B cell (primary cell): ENCODE data around the gene AP2B1. TPM values are rescaled to one million over a fixed set of nuclear protein-coding genes. Genes with fewer than 3 reads are reported as not detected.

Source experiments
- ATAC-seq: fragments of 200-7000 bp; cut with Tn5 transposase; one replicate; pipeline ENCODE4 v1.10.0; 2021; ENCODE audit warnings: low read depth, mild to moderate bottlenecking, moderate number of reproducible peaks, moderate library complexity
- CTCF ChIA-PET: fragments of 350-600 bp; sonication (Branson Sonifier 250); formaldehyde crosslinking; loops from one replicate; lab custom pipeline; 2021; ENCODE audit warnings: antibody characterized with exemption, inconsistent platforms; lab: Charles Lee
- POLR2A ChIA-PET: fragments of 350-600 bp; sonication (Branson Sonifier 250); formaldehyde crosslinking; loops from one replicate; lab custom pipeline; 2021; ENCODE audit warnings: antibody characterized with exemption; lab: Charles Lee
- DNase-seq: peaks from one replicate; pipeline ENCODE4 v3.0.0; 2013
- H2AFZ ChIP-seq: 2 replicates; pipeline ENCODE4 v1.6.1; 2012; ENCODE audit warnings: mild to moderate bottlenecking, low read depth, low read length; ENCODE audit not compliant: insufficient read depth, poor library complexity, severe bottlenecking
- H3K27ac ChIP-seq, 2 donors: 1 replicate in 1 of 2; 2 replicates in 1 of 2; pipeline ENCODE4 v1.5.1; 2012 to 2013; ENCODE audit warnings: low read length in 2 of 2, mild to moderate bottlenecking in 2 of 2, moderate library complexity in 1 of 2
- H3K27me3 ChIP-seq, 4 experiments: fragments of 200-600 bp in 1 of 4; sonication (generic) in 1 of 4; replicated peaks in 1 of 4; 1 replicate in 2 of 4; 2 replicates in 2 of 4; pipeline versions ENCODE4 v1.6.1 to v1.7.0; 2013 to 2016; ENCODE audit warnings: low read length in 3 of 4, mild to moderate bottlenecking in 2 of 4, mixed read lengths in 1 of 4, moderate library complexity in 1 of 4; ENCODE audit not compliant: insufficient read depth in 4 of 4, control insufficient read depth in 3 of 4; ENCODE audit errors: control extremely low read depth in 1 of 4
- H3K36me3 ChIP-seq, 2 experiments: replicated peaks in 1 of 2; 1 replicate in 1 of 2; 2 replicates in 1 of 2; pipeline versions ENCODE4 v1.6.1 to v1.7.1; 2013; ENCODE audit warnings: low read length in 1 of 2; ENCODE audit not compliant: insufficient read depth in 2 of 2, control insufficient read depth in 1 of 2; ENCODE audit errors: control extremely low read depth in 1 of 2, extremely low read depth in 1 of 2
- H3K4me1 ChIP-seq, 2 donors: fragments of 200-600 bp in 1 of 2; sonication (generic) in 1 of 2; 1 replicate in 1 of 2; 2 replicates in 1 of 2; pipeline versions ENCODE4 v1.5.1 to v1.6.1; 2013 to 2017; ENCODE audit warnings: low read length in 2 of 2; ENCODE audit not compliant: control insufficient read depth in 2 of 2, insufficient read depth in 2 of 2
- H3K4me2 ChIP-seq: replicated peaks from 2 replicates; pipeline ENCODE3; 2012; ENCODE audit warnings: mild to moderate bottlenecking, low read depth, low read length; ENCODE audit not compliant: poor library complexity, severe bottlenecking
- H3K4me3 ChIP-seq, 5 experiments: fragments of 200-600 bp in 1 of 5; sonication (generic) in 1 of 5; 1 replicate in 3 of 5; 2 replicates in 2 of 5; pipeline versions ENCODE4 v1.5.1 to v1.7.0; 2011 to 2016; ENCODE audit warnings: low read length in 4 of 5, mild to moderate bottlenecking in 4 of 5, low read depth in 2 of 5, control low read depth in 1 of 5, moderate library complexity in 1 of 5; ENCODE audit not compliant: insufficient read depth in 1 of 5; ENCODE audit errors: control extremely low read depth in 1 of 5, extremely low read depth in 1 of 5
- H3K79me2 ChIP-seq: fragments of 200-600 bp; sonication (generic); one replicate; pipeline ENCODE4 v1.6.0; 2016; ENCODE audit warnings: low read length; ENCODE audit not compliant: control insufficient read depth, insufficient read depth
- H3K9ac ChIP-seq: fragments of 200-600 bp; sonication (generic); 2 replicates; pipeline ENCODE4 v1.6.1; 2017; ENCODE audit warnings: mild to moderate bottlenecking, low read length, moderate library complexity
- H3K9me3 ChIP-seq, 3 donors: one replicate each; pipeline versions ENCODE4 v1.6.1 to v1.7.1; 2013; ENCODE audit warnings: low read length in 2 of 3; ENCODE audit not compliant: control insufficient read depth in 2 of 3, insufficient read depth in 1 of 3; ENCODE audit errors: control extremely low read depth in 1 of 3
- H4K20me1 ChIP-seq: 2 replicates; pipeline ENCODE4 v1.6.0; 2012; ENCODE audit warnings: mild to moderate bottlenecking, low read length; ENCODE audit not compliant: insufficient read depth, control insufficient read depth, poor library complexity, severe bottlenecking
- H3K27ac Mint-ChIP-seq: one replicate; pipeline ENCODE4 v1.8.0; 2021; ENCODE audit warnings: mixed read lengths
- H3K27me3 Mint-ChIP-seq: one replicate; pipeline ENCODE4 v1.8.0; 2021; ENCODE audit warnings: mixed read lengths
- H3K4me1 Mint-ChIP-seq: one replicate; pipeline ENCODE4 v1.8.0; 2021; ENCODE audit warnings: mixed read lengths
- H3K4me3 Mint-ChIP-seq: one replicate; pipeline ENCODE4 v1.8.0; 2021; ENCODE audit warnings: mixed read lengths
- H3K9me3 Mint-ChIP-seq: one replicate; pipeline ENCODE4 v1.8.0; 2022; ENCODE audit warnings: mixed read lengths; ENCODE audit not compliant: insufficient read depth
- EZH2 ChIP-seq: IDR thresholded peaks from 2 replicates; pipeline ENCODE4 v1.6.1; 2012; ENCODE audit warnings: borderline replicate concordance, low read depth, mild to moderate bottlenecking, moderate library complexity, low read length; ENCODE audit not compliant: insufficient read depth, poor library complexity, severe bottlenecking
- WGBS: methylation state at CpG from one replicate; pipeline ENCODE4 v1.1.5; 2013; ENCODE audit warnings: missing lambda C conversion rate; ENCODE audit not compliant: insufficient coverage; 5-methylcytosine and 5-hydroxymethylcytosine counted together
- intact Hi-C: fragments of 100-400 bp; cut with micrococcal nuclease; formaldehyde crosslinking; loops from one replicate; pipeline ENCODE4 v1.10.0; 2022
- polyA plus RNA-seq: library from polyadenylated mRNA; depleted of rRNA; stranded (reverse); fragments of >200 nt; gene quantifications from 2 replicates; pipeline ENCODE4 v1.2.3, GENCODE V29; 2012
- total RNA-seq, 2 donors: library from RNA; stranded (reverse); fragments of 120-200 nt in 1 of 2; gene quantifications; 1 replicate in 1 of 2; 2 replicates in 1 of 2; pipeline versions ENCODE4 v1.2.3 to v1.2.4, GENCODE V29; 2013 to 2022
- TF ChIP-seq, protein P1 (sequence below): fragments of 200-600 bp; IDR thresholded peaks from one replicate; pipeline ENCODE4 v1.8.0; 2022; ENCODE audit warnings: antibody characterized with exemption, mild to moderate bottlenecking

AP2B1 gene
- total and polyA plus RNA-seq, 2 donors (not counting 1 experiment from before 2014, with no cell fraction given), result 33.1 to 123 TPM

DNA sequence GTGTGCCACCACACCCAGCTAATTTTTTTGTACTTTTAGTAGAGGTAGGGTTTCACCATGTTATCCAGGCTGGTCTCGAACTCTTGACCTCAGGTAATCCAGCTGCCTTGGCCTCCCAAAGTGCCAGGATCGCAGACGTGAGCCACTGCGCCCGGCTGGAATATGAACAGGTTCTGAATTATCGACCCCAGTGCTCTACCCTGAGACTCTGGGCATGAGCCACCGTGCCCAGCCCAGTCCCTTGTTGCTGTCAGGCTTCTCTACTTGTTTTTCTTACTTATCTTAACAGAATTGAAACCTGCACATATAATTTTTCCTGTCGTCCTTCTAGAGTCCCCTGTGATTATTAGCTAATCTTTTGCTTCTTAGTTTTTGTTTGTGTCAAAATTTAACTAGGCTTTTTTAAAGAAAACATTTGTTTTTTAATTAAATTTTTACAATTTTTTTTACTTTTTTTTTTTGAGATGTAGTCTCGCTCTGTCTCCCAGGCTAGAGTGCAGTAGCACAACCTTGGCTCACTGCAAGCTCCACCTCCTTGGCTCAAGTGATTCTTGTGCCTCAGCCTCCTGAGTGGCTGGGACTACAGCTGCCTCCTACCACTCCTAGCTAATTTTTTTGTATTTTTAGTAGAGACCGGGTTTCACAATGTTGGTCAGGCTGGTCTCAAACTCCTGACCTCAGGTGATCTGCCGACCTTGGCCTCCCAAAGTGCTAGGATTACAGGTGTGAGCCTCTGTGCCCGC, 66.7 kb downstream of the AP2B1 start:
- no peak overlapping the region for H3K9ac ChIP-seq
- no peaks in the 10 kb centered on the region for H3K9me3 Mint-ChIP-seq
- H3K79me2 ChIP-seq, result no peaks in the 10 kb centered on the region
- POLR2A ChIA-PET, result no interaction called here
- DNase-seq (no peak), ATAC-seq (no peak)
- H3K9me3 ChIP-seq, result no peaks in the 10 kb centered on the region
- no peak overlapping the region for H3K27ac ChIP-seq
- no peaks in the 10 kb centered on the region for H3K27me3 Mint-ChIP-seq
- peaks cover 4 to 52% of the 10 kb centered on the region in 2 experiments for H3K36me3 ChIP-seq
- H3K27me3 ChIP-seq, result no peaks in the 10 kb centered on the region
- 97% methylated on average over 7 of the region's 12 CpGs for WGBS
- H2AFZ ChIP-seq, result no peak overlapping the region
- H4K20me1 ChIP-seq, result peaks cover 2% of the 10 kb centered on the region
- intact Hi-C loops, result no loop called here
- H3K4me3 ChIP-seq, result no peak overlapping the region
- no peak overlapping the region for H3K4me3 Mint-ChIP-seq
- CTCF ChIA-PET, result interaction anchor here (1.3 kb wide), 1 partner anchor 111 kb away, joined by 3 read pairs; no protein-coding TSS in a partner anchor
- TF ChIP-seq, protein P1, sequence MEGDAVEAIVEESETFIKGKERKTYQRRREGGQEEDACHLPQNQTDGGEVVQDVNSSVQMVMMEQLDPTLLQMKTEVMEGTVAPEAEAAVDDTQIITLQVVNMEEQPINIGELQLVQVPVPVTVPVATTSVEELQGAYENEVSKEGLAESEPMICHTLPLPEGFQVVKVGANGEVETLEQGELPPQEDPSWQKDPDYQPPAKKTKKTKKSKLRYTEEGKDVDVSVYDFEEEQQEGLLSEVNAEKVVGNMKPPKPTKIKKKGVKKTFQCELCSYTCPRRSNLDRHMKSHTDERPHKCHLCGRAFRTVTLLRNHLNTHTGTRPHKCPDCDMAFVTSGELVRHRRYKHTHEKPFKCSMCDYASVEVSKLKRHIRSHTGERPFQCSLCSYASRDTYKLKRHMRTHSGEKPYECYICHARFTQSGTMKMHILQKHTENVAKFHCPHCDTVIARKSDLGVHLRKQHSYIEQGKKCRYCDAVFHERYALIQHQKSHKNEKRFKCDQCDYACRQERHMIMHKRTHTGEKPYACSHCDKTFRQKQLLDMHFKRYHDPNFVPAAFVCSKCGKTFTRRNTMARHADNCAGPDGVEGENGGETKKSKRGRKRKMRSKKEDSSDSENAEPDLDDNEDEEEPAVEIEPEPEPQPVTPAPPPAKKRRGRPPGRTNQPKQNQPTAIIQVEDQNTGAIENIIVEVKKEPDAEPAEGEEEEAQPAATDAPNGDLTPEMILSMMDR, result no peak
- no peak for TF ChIP-seq EZH2
- H3K4me2 ChIP-seq, result no peak overlapping the region
- H3K4me1 ChIP-seq, result no peaks in the 10 kb centered on the region
- no peak overlapping the region for H3K27ac Mint-ChIP-seq
- no peaks in the 10 kb centered on the region for H3K4me1 Mint-ChIP-seq

DNA sequence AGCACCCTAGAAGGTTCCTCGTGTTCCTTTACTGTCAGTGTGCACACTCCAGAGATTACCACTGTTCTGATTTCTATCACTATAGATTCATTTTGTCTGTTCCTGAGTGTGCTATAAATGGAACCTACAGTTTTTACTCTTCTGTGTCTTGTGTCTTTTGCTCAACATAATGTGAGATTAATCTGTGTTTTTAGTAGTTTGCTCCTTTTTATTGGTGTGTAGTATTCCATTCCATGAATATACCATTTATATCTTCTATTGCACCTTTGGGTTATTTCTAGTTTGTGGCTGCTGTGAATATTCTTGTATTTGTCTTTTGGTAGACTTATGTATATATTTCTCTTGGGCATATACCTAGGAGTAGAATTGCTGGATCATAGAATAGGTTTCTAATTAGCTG, 68.2 kb downstream of the AP2B1 start:
- no peaks in the 10 kb centered on the region for H3K79me2 ChIP-seq

More for the DNA sequence above, 68.2 kb downstream of the AP2B1 start:
- H3K4me3 ChIP-seq, result no peak overlapping the region
- ATAC-seq (no peak), DNase-seq (no peak)
- H4K20me1 ChIP-seq, result peaks cover 4% of the 10 kb centered on the region
- no peak overlapping the region for H3K4me3 Mint-ChIP-seq
- ChIA-PET POLR2A (no interaction called here), CTCF (interaction anchor here (1.0 kb wide), 1 partner anchor 109 kb away, joined by 3 read pairs; no protein-coding TSS in a partner anchor)
- no peak for TF ChIP-seq EZH2
- TF ChIP-seq, protein P1, result no peak
- no CpG with 5 or more reads among the region's 1 CpG for WGBS
- peaks cover 3 to 62% of the 10 kb centered on the region in 2 experiments for H3K36me3 ChIP-seq
- intact Hi-C loops, result no loop called here
- no peak overlapping the region for H3K27ac ChIP-seq
- no peak overlapping the region for H2AFZ ChIP-seq
- H3K4me1 ChIP-seq, result no peaks in the 10 kb centered on the region
- H3K4me2 ChIP-seq, result no peak overlapping the region
- no peak overlapping the region for H3K9ac ChIP-seq
- no peaks in the 10 kb centered on the region for H3K9me3 ChIP-seq
- no peaks in the 10 kb centered on the region for H3K9me3 Mint-ChIP-seq
- H3K27me3 Mint-ChIP-seq, result no peaks in the 10 kb centered on the region
- H3K27ac Mint-ChIP-seq, result no peak overlapping the region
- no peaks in the 10 kb centered on the region for H3K4me1 Mint-ChIP-seq
- H3K27me3 ChIP-seq, result no peaks in the 10 kb centered on the region
